Right lobe of liver (tissue), 6 donors: ENCODE measurements around the gene ZSCAN21. TPM values are rescaled to one million over a fixed set of nuclear protein-coding genes. Genes with fewer than 3 reads are reported as not detected.

Experiments used
- ATAC-seq, 4 donors: fragments of 200-7000 bp; cut with Tn5 transposase; one replicate each; pipeline ENCODE4 v1.9.1; 2020; ENCODE audit warnings: mild to moderate bottlenecking in 4 of 4, moderate library complexity in 4 of 4
- DNase-seq, 3 donors: peaks; one replicate each; pipeline ENCODE4 v3.0.0-alpha.2; 2020
- H3K27ac ChIP-seq, 3 donors: fragments of 200-600 bp; one replicate each; pipeline ENCODE4 v1.8.0; 2022
- H3K27me3 ChIP-seq, 2 donors: fragments of 200-600 bp; one replicate each; pipeline ENCODE4 v1.8.0; 2022
- H3K36me3 ChIP-seq, 4 donors: fragments of 200-600 bp; sonication (generic) in 1 of 4; one replicate each; pipeline versions ENCODE4 v1.5.1 to v1.8.0; 2017 to 2022; ENCODE audit warnings: control low read depth in 1 of 4
- H3K4me1 ChIP-seq, 4 donors: fragments of 200-600 bp; sonication (generic) in 1 of 4; one replicate each; pipeline versions ENCODE4 v1.5.1 to v1.8.0; 2017 to 2022; ENCODE audit warnings: control low read depth in 1 of 4
- H3K4me3 ChIP-seq, 3 donors: fragments of 200-600 bp; one replicate each; pipeline ENCODE4 v1.8.0; 2022
- H3K9me3 ChIP-seq, 4 donors: fragments of 200-600 bp; sonication (generic) in 1 of 4; one replicate each; pipeline versions ENCODE4 v1.5.1 to v1.8.0; 2017 to 2022; ENCODE audit warnings: control low read depth in 1 of 4
- CTCF ChIP-seq, 4 donors: fragments of 200-600 bp in 3 of 4; fragments of 450-650 bp in 1 of 4; IDR thresholded peaks; one replicate each; pipeline versions ENCODE4 v1.5.1 to v1.8.0; 2016 to 2022; ENCODE audit warnings: antibody characterized with exemption in 4 of 4, mild to moderate bottlenecking in 2 of 4
- POLR2A ChIP-seq: fragments of 450-650 bp; IDR thresholded peaks from one replicate; pipeline ENCODE4 v1.6.1; 2017; ENCODE audit warnings: antibody characterized with exemption, mild to moderate bottlenecking
- WGBS: methylation state at CpG from one replicate; pipeline ENCODE4 v1.1.6; 2018; ENCODE audit warnings: low coverage, low lambda C conversion rate; ENCODE audit not compliant: insufficient coverage; ENCODE audit errors: missing lambda C conversion rate; 5-methylcytosine and 5-hydroxymethylcytosine counted together
- intact Hi-C, 2 donors: fragments of 100-400 bp; cut with DNase I; formaldehyde crosslinking; loops; one replicate each; pipeline versions ENCODE4 v1.11.2 to v1.14.1; 2022
- total RNA-seq, 6 experiments: library from RNA; depleted of rRNA in 2 of 6; stranded (reverse); fragments of >200 nt in 2 of 6; fragmentation: NEBNext Ultra II Directional in 3 of 6; extraction: Animal tissue kit (Norgen Biotek cat#: 25700) in 3 of 6; gene quantifications; one replicate each; pipeline versions ENCODE4 v1.1.0 to v1.2.4, GENCODE V29; 2016 to 2023
- donor health status: DM: no; HTN: yes; CAD: no.
- donor health status: DM: no; HTN: no; CAD: no.
- donor health status: DM: no; HTN: no; CAD: no.
- donor health status: DM: no; HTN: yes; CAD: no.
- donor health status: DM: no; HTN: yes; CAD: no.

ZSCAN21 gene
- total RNA-seq, 6 experiments from 2014 or later: 4.3 to 8.1 (median 5.7) TPM

GRCh38 chr7:100091411-100092181, 42.0 kb downstream of the ZSCAN21 start:
- peaks cover 0 to 8% (median 3%) of the 10 kb centered on the region in 4 donors for H3K4me1 ChIP-seq
- 41% methylated on average over 12 of the region's 19 CpGs for WGBS
- no peaks in the 10 kb centered on the region for H3K27me3 ChIP-seq
- intact Hi-C loops: no loop called here
- H3K27ac ChIP-seq: no peak overlapping the region
- peaks cover under 1 to 63% (median 34%) of the 10 kb centered on the region in 4 donors for H3K36me3 ChIP-seq
- H3K4me3 ChIP-seq: no peak overlapping the region
- ATAC-seq (no peak), DNase-seq (no peak)
- no peak for TF ChIP-seq CTCF (IDR thresholded peaks at IDR 0.05)
- TF ChIP-seq POLR2A: no peak
- no peaks in the 10 kb centered on the region for H3K9me3 ChIP-seq

DNA sequence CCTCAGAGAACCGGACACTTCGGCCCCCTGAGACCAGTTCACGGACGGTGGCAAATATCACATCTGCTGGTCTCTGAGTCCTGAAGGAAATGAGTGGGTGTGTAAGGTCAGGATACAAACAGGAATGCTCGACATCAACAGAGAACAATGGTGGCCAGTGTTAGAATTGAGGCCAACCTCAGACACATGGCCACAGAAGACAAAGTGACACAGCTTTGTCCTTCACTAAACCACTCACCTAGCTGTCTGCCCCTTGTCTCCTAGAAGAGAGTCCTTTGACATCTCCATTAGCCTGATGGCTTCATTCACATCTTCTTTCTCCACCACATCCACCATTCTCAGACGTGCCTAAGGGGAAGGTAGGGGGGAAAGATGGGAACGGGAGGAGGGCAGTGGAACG, 43.5 kb downstream of the ZSCAN21 start:
- H3K4me1 ChIP-seq: peaks cover 0 to 8% (median 2%) of the 10 kb centered on the region in 4 donors
- peaks cover 8 to 77% (median 46%) of the 10 kb centered on the region in 4 donors for H3K36me3 ChIP-seq
- 33% methylated on average over 1 of the region's 8 CpGs for WGBS
- DNase-seq: no peak
- H3K4me3 ChIP-seq: no peak overlapping the region
- intact Hi-C loops: no loop called here
- ATAC-seq: no peak
- H3K27ac ChIP-seq: no peak overlapping the region
- H3K27me3 ChIP-seq: no peaks in the 10 kb centered on the region
- TF ChIP-seq CTCF (IDR thresholded peaks at IDR 0.05): no peak
- TF ChIP-seq POLR2A: no peak
- no peaks in the 10 kb centered on the region for H3K9me3 ChIP-seq

- peak in 3 of 4 donors; percentile 6 to 19 (median 11) for ATAC-seq
- Histone ChIP-seq H3K4me1 (peaks cover 0 to 8% (median 0%) of the 10 kb centered on the region in 4 donors), H3K4me3 (no peak overlapping the region), H3K27me3 (no peaks in the 10 kb centered on the region), H3K27ac (no peak overlapping the region), H3K36me3 (peaks cover 8 to 82% (median 49%) of the 10 kb centered on the region in 4 donors), H3K9me3 (no peaks in the 10 kb centered on the region)
- 24% methylated on average over 6 of the region's 13 CpGs for WGBS
- DNase-seq: no peak
- intact Hi-C loops: no loop called here
- TF ChIP-seq POLR2A (no peak), CTCF (IDR thresholded peaks at IDR 0.05) (no peak)
These were observed 43.9 kb downstream of the ZSCAN21 start for GRCh38 chr7:100093498-100093897.

DNA sequence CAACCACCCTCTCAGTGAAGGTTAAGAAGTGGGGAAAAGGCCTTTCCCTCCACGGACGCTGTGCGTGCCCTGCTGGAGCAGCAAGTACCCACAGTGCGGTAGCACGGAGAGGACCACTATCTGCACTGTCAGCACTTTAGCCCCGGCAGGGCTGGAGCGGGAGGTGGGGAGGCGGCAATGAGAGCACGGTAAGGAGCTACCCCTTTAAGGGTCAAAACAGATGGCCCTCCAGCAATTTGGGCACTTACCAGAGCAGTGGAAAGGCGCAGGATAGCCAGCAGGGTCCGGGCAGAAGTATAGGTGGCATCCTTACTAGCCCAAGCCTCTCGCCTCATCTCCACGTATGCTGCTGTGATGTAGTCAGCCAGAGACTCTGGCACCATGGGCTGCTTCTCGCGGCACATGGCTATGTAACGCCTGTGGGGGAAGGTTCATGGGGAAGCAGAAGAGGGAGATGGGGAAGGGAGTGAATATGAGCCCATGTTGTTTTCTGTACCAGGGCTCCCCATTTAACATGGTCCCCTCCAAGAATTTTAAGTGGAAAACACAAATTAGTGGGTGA, 44.4 kb downstream of the ZSCAN21 start:
- H3K27me3 ChIP-seq: no peaks in the 10 kb centered on the region
- no peak overlapping the region for H3K4me3 ChIP-seq
- DNase-seq (no peak), ATAC-seq (no peak)
- H3K27ac ChIP-seq: no peak overlapping the region
- TF ChIP-seq CTCF (IDR thresholded peaks at IDR 0.05) (no peak), POLR2A (no peak)
- peaks cover 8 to 87% (median 52%) of the 10 kb centered on the region in 4 donors for H3K36me3 ChIP-seq
- WGBS: 76% methylated on average over 9 of the region's 16 CpGs
- no peaks in the 10 kb centered on the region for H3K9me3 ChIP-seq
- intact Hi-C loops: no loop called here
- H3K4me1 ChIP-seq: peaks cover 0 to 8% (median 0%) of the 10 kb centered on the region in 4 donors
